DOHH2 (cell line): Measurements from ENCODE around the gene DTHD1.

Experiments used
- H3F3A ChIP-seq: fragments of 200-600 bp; sonication (generic), shearing (Covaris generic); 2 replicates; pipeline ENCODE4 v1.6.0; 2016; ENCODE audit warnings: antibody characterized with exemption, mild to moderate bottlenecking; ENCODE audit not compliant: control insufficient read depth, insufficient read depth
- H3K27ac ChIP-seq: fragments of 200-600 bp; sonication (generic); 2 replicates; pipeline ENCODE4 v1.5.1; 2014; ENCODE audit warnings: low read depth, mild to moderate bottlenecking, low read length, moderate library complexity
- H3K27me3 ChIP-seq: fragments of 200-600 bp; sonication (generic); 2 replicates; pipeline ENCODE4 v1.6.1; 2014; ENCODE audit warnings: mild to moderate bottlenecking, low read length, mixed read lengths; ENCODE audit not compliant: control insufficient read depth
- H3K36me3 ChIP-seq: fragments of 200-600 bp; sonication (generic); 2 replicates; pipeline ENCODE4 v1.6.1; 2014; ENCODE audit warnings: mild to moderate bottlenecking, low read length, moderate library complexity, mixed read lengths; ENCODE audit not compliant: control insufficient read depth
- H3K4me1 ChIP-seq: fragments of 200-600 bp; sonication (generic); 2 replicates; pipeline ENCODE4 v1.6.1; 2014; ENCODE audit warnings: mild to moderate bottlenecking, low read length, mixed read lengths; ENCODE audit not compliant: control insufficient read depth
- H3K4me2 ChIP-seq: fragments of 200-600 bp; sonication (generic); 2 replicates; pipeline ENCODE4 v1.6.0; 2014; ENCODE audit warnings: mild to moderate bottlenecking, low read length, moderate library complexity
- H3K4me3 ChIP-seq: fragments of 200-600 bp; sonication (generic); 2 replicates; pipeline ENCODE4 v1.5.1; 2014; ENCODE audit warnings: mild to moderate bottlenecking, low read length, mixed read lengths
- H3K79me2 ChIP-seq: fragments of 200-600 bp; sonication (generic); 2 replicates; pipeline ENCODE4 v1.6.1; 2014; ENCODE audit warnings: mild to moderate bottlenecking, low read length, mixed read lengths; ENCODE audit not compliant: control insufficient read depth
- H3K9me2 ChIP-seq: fragments of 200-600 bp; sonication (generic); replicated peaks from 2 replicates; pipeline ENCODE4 v1.6.1; 2014; ENCODE audit warnings: mild to moderate bottlenecking, low read length, mixed read lengths; ENCODE audit not compliant: control insufficient read depth
- H3K9me3 ChIP-seq: fragments of 200-600 bp; sonication (generic); 2 replicates; pipeline ENCODE4 v1.6.1; 2014; ENCODE audit warnings: antibody characterized with exemption, low read length, mixed read lengths; ENCODE audit not compliant: control insufficient read depth, insufficient read depth
- H4K20me1 ChIP-seq: fragments of 200-600 bp; sonication (generic); 2 replicates; pipeline ENCODE4 v1.6.0; 2014; ENCODE audit warnings: low read depth, mild to moderate bottlenecking, antibody characterized with exemption, low read length, moderate library complexity; ENCODE audit not compliant: control insufficient read depth, insufficient read depth
- EZH2phosphoT487 ChIP-seq: fragments of 200-600 bp; sonication (generic); IDR thresholded peaks from 2 replicates; pipeline ENCODE4 v1.6.1; 2017; ENCODE audit warnings: borderline replicate concordance, mild to moderate bottlenecking, antibody characterized with exemption, low read length, moderate library complexity, mixed read lengths
- TF ChIP-seq, protein P1 (sequence below): fragments of 200-600 bp; sonication (generic); IDR thresholded peaks from one replicate; pipeline ENCODE4 v1.5.1; 2014; ENCODE audit warnings: antibody characterized with exemption, mild to moderate bottlenecking, low read depth, low read length; ENCODE audit not compliant: poor library complexity, severe bottlenecking

Gene DTHD1

DNA sequence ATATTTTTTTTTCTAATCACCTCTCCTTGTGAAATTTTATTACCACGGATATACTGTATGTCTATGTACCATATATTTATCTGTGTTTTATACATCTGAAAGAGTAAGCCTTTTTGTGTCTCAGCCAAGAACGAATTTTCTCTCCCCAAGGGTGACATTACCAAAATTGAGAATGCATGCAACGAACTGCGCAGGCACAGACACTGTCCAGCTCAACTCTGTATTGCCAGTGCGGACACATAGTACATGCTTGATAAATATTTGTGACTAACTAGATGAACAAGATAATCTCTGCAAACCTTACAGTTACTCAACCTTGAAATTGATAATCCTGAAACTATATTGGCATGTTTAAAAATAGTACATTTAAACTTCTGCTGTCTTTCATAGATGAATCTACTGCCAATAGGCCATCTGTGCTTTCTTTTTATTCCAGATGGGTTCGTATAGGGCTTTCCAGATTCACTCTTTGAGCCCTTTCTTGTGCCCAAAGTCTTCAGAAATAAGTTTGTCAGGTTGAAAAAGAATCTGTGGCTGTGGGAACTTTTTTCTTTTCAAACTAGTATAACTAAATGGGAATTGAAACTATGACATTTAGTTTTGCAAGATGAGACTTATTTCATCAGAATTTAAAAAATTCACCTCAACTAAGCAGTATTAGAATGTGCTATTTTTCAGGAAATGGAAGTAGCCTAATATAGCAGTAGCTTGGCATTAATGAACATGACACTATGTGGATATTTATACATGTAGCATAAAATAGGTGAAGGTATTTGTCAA lies 38.9 kb downstream of the DTHD1 start:
- no peak for TF ChIP-seq EZH2phosphoT487
- TF ChIP-seq, protein P1, sequence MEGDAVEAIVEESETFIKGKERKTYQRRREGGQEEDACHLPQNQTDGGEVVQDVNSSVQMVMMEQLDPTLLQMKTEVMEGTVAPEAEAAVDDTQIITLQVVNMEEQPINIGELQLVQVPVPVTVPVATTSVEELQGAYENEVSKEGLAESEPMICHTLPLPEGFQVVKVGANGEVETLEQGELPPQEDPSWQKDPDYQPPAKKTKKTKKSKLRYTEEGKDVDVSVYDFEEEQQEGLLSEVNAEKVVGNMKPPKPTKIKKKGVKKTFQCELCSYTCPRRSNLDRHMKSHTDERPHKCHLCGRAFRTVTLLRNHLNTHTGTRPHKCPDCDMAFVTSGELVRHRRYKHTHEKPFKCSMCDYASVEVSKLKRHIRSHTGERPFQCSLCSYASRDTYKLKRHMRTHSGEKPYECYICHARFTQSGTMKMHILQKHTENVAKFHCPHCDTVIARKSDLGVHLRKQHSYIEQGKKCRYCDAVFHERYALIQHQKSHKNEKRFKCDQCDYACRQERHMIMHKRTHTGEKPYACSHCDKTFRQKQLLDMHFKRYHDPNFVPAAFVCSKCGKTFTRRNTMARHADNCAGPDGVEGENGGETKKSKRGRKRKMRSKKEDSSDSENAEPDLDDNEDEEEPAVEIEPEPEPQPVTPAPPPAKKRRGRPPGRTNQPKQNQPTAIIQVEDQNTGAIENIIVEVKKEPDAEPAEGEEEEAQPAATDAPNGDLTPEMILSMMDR, result no peak
- Histone ChIP-seq H3K9me2 (no peaks in the 10 kb centered on the region), H3K27ac (no peak overlapping the region), H3K79me2 (no peaks in the 10 kb centered on the region), H3K4me1 (no peaks in the 10 kb centered on the region), H3K4me2 (no peak overlapping the region), H4K20me1 (no peaks in the 10 kb centered on the region), H3F3A (no peaks in the 10 kb centered on the region), H3K27me3 (no peaks in the 10 kb centered on the region), H3K4me3 (no peak overlapping the region), H3K36me3 (no peaks in the 10 kb centered on the region), H3K9me3 (no peaks in the 10 kb centered on the region)

DNA sequence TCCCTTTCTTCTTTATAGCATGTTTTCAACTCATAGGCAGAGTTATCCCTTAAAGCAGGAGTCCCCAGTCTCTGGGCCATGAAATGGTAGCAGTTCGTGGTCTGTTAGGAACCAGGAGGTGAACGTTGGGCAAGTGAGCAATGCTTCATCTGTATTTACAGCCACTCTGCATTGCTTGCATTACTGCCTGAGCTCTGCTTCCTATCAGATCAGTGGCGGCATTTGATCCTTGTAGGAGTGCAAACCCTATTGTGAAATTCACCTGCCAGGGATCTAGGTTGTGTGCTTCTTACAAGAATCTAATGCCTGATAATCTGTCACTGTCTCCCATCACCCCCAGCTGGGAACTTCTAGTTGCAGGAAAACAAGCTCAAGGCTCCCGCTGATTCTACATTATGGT lies 39.8 kb downstream of the DTHD1 start:
- Histone ChIP-seq H3K4me2 (no peak overlapping the region), H3K27ac (no peak overlapping the region), H3F3A (no peaks in the 10 kb centered on the region), H3K79me2 (no peaks in the 10 kb centered on the region), H3K4me3 (no peak overlapping the region), H3K36me3 (no peaks in the 10 kb centered on the region), H4K20me1 (no peaks in the 10 kb centered on the region), H3K9me3 (no peaks in the 10 kb centered on the region), H3K9me2 (no peaks in the 10 kb centered on the region), H3K4me1 (no peaks in the 10 kb centered on the region), H3K27me3 (no peaks in the 10 kb centered on the region)
- TF ChIP-seq, protein P1, result no peak
- TF ChIP-seq EZH2phosphoT487, result no peak

DNA sequence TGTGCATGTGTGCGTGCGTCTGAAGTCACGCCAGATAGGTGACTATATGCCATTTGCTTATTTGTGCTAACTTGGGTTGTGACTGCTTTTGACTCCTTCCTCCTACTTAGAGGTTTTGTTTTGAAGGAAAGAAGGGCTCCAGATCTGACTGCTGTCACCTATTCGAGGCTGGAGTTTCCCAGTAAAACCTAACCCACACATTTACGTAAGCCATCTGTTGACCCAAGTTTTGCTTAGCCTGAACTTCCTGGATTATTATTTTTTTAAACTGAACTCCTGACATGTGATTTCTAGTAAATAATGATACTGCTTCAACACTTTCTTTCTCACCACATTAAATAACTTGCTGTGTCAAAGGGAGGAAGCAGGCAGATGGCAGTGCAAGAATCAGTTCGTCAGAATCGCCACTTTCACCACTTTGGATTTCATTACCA lies 41.5 kb downstream of the DTHD1 start:
- Histone ChIP-seq H3K9me3 (no peaks in the 10 kb centered on the region), H3K9me2 (no peaks in the 10 kb centered on the region), H3K4me3 (no peak overlapping the region), H3K79me2 (no peaks in the 10 kb centered on the region), H3K4me2 (no peak overlapping the region), H3K27ac (no peak overlapping the region), H3K4me1 (no peaks in the 10 kb centered on the region), H4K20me1 (no peaks in the 10 kb centered on the region), H3K27me3 (no peaks in the 10 kb centered on the region), H3K36me3 (no peaks in the 10 kb centered on the region), H3F3A (no peaks in the 10 kb centered on the region)
- no peak for TF ChIP-seq EZH2phosphoT487
- TF ChIP-seq, protein P1, result no peak
